Glutamatergic neuron (in vitro differentiated cells): ENCODE data around the gene MIEN1. TPM values are rescaled to one million over a fixed set of nuclear protein-coding genes. Genes with fewer than 3 reads are reported as not detected.
"Not testable (repeated sequence)": the region's sequence is repeated elsewhere in the genome, so short reads cannot be mapped to it uniquely, and the experiment has no call there.

Experiments used
- DNase-seq: peaks from one replicate; pipeline ENCODE4 v3.0.0; 2022
- H3K27ac Mint-ChIP-seq: one replicate; pipeline ENCODE4 v1.8.0; 2020; ENCODE audit warnings: mild to moderate bottlenecking, mixed read lengths, inconsistent platforms; ENCODE audit not compliant: unreplicated experiment
- H3K27me3 Mint-ChIP-seq: one replicate; pipeline ENCODE4 v1.8.0; 2020; ENCODE audit warnings: mild to moderate bottlenecking, moderate library complexity, mixed read lengths, inconsistent platforms; ENCODE audit not compliant: unreplicated experiment
- H3K36me3 Mint-ChIP-seq: one replicate; pipeline ENCODE4 v1.8.0; 2020; ENCODE audit warnings: mild to moderate bottlenecking, mixed read lengths, inconsistent platforms; ENCODE audit not compliant: unreplicated experiment
- H3K4me1 Mint-ChIP-seq: one replicate; pipeline ENCODE4 v1.8.0; 2020; ENCODE audit warnings: mild to moderate bottlenecking, low read depth, mixed read lengths, inconsistent platforms; ENCODE audit not compliant: unreplicated experiment
- H3K4me3 Mint-ChIP-seq: one replicate; pipeline ENCODE4 v1.8.0; 2020; ENCODE audit warnings: mild to moderate bottlenecking, mixed read lengths, inconsistent platforms; ENCODE audit not compliant: unreplicated experiment
- H3K9me3 Mint-ChIP-seq: one replicate; pipeline ENCODE4 v1.8.0; 2020; ENCODE audit warnings: mild to moderate bottlenecking, moderate library complexity, mixed read lengths, inconsistent platforms; ENCODE audit not compliant: unreplicated experiment
- total RNA-seq: library from RNA; stranded (reverse); fragmentation: NEBNext Ultra II Directional; extraction: Animal tissue kit (Norgen Biotek cat#: 25700); gene quantifications from one replicate; pipeline ENCODE4 v1.2.1, GENCODE V29; 2021; ENCODE audit not compliant: unreplicated experiment
- TF ChIP-seq, protein P1 (sequence below): fragments of 200-600 bp; sonication (generic); IDR thresholded peaks from one replicate; pipeline ENCODE4 v1.5.0; 2021; ENCODE audit not compliant: partially characterized antibody, unreplicated experiment

Gene MIEN1
- total RNA-seq, 1 donor from 2014 or later = 52.2 TPM

DNA sequence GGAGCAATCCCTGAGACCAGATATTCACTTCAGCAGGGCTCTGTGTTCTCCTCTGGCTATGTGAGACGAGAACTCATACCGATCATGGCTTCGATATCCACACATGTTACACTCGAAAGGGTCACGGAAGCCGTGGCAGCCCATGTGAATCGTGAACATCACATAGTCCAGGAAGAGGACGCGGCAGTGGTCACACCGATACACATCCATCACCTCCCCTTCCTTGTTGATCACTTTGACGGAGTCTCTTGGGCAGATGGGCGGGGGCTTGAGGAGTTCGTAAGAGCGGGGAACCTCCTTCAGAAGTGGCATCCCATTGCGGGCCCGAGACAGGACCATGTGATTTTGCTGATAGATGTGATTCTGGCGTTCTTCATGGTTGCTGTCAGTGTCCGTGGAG lies 35.4 kb upstream of the MIEN1 start:
- Mint-ChIP-seq H3K4me3 (no peak overlapping the region), H3K36me3 (peaks cover 9% of the 10 kb centered on the region), H3K9me3 (no peaks in the 10 kb centered on the region), H3K4me1 (no peaks in the 10 kb centered on the region), H3K27me3 (peaks cover 2% of the 10 kb centered on the region), H3K27ac (no peak overlapping the region)
- DNase-seq = no peak
- TF ChIP-seq, protein P1, sequence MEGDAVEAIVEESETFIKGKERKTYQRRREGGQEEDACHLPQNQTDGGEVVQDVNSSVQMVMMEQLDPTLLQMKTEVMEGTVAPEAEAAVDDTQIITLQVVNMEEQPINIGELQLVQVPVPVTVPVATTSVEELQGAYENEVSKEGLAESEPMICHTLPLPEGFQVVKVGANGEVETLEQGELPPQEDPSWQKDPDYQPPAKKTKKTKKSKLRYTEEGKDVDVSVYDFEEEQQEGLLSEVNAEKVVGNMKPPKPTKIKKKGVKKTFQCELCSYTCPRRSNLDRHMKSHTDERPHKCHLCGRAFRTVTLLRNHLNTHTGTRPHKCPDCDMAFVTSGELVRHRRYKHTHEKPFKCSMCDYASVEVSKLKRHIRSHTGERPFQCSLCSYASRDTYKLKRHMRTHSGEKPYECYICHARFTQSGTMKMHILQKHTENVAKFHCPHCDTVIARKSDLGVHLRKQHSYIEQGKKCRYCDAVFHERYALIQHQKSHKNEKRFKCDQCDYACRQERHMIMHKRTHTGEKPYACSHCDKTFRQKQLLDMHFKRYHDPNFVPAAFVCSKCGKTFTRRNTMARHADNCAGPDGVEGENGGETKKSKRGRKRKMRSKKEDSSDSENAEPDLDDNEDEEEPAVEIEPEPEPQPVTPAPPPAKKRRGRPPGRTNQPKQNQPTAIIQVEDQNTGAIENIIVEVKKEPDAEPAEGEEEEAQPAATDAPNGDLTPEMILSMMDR = no peak

DNA sequence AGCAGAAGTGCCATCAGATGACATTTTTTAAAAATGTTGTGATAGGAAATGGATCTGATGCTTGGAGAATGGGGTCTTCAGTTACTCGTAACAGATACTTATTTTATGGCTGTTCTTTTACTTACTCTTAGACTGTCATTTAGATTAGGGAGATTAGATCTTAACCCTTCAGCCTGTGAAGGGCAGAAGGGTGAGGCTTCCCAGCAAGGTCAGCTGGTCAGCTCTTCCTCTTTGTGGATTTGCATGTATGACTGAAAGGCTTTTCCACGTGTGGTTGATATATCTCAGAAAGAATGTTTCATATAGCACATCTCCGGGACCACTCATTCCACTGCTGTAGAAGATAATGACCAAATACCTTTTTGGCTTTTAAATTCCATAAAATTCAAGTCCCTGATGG lies 34.8 kb upstream of the MIEN1 start:
- Mint-ChIP-seq H3K4me1 (no peaks in the 10 kb centered on the region), H3K9me3 (no peaks in the 10 kb centered on the region), H3K4me3 (no peak overlapping the region), H3K27me3 (peaks cover 2% of the 10 kb centered on the region), H3K36me3 (peaks cover 9% of the 10 kb centered on the region), H3K27ac (no peak overlapping the region)
- TF ChIP-seq, protein P1 = no peak
- no peak for DNase-seq

DNA sequence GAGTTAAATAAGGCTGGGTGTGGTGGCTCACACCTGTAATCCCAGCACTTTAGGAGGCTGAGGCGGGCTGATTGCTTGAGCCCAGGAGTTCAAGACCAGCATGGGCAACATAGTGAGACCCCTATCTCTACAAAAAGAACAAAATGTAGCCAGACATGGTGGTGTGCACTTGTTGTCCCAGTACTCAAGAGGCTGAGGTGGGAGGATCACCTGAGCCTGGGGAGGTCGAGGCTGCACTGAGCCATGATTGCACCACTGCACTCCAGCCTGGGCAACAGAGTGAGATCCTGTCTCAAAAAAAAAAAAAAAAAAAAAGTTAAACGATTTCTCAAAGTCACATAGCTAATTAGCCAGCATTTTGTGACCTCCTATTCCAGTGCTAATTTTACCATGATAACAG lies 33.8 kb upstream of the MIEN1 start:
- H3K4me3 Mint-ChIP-seq, DNase-seq, H3K27me3 Mint-ChIP-seq, H3K27ac Mint-ChIP-seq, H3K9me3 Mint-ChIP-seq, H3K36me3 Mint-ChIP-seq, H3K4me1 Mint-ChIP-seq: not testable (repeated sequence)

DNA sequence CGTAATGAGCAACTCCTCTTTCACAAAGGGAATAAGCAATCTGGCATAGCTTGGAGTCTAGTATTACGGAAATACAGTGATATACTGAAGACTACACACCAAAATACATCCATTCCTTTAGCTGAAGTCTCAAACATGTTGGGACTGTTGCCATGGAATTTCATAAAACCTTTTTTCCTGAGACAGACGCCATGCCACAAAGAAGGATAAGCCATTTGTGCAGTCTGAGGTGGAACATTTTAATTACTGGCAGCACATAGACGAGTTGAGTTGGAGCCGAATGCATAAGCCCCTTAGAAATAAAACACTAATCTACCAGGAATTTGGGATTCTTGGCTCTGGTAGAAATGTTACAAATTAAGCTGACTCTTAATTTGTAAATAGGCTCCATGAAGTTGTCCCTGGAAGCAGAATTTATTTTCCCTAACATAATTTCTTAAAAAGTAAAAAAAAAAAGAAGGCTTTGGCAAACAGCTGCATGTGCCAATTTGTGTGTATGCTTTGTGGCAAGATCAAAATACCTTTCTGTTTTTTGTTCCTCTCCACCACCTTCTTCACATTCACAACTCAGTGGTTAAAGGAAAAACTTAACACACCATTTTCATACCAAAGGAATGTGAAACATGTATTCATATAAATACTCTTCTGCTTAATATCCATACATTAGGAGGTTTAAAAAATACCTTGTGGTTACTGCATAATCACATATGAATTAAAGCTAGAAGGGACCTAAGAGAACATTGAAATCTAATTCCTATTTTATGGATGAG lies 32.9 kb upstream of the MIEN1 start:
- H3K4me1 Mint-ChIP-seq = no peaks in the 10 kb centered on the region
- peaks cover 2% of the 10 kb centered on the region for H3K9me3 Mint-ChIP-seq
- TF ChIP-seq, protein P1 = no peak
- no peak for DNase-seq
- H3K27me3 Mint-ChIP-seq = peaks cover 2% of the 10 kb centered on the region
- peaks cover 9% of the 10 kb centered on the region for H3K36me3 Mint-ChIP-seq
- no peak overlapping the region for H3K27ac Mint-ChIP-seq
- H3K4me3 Mint-ChIP-seq = no peak overlapping the region

DNA sequence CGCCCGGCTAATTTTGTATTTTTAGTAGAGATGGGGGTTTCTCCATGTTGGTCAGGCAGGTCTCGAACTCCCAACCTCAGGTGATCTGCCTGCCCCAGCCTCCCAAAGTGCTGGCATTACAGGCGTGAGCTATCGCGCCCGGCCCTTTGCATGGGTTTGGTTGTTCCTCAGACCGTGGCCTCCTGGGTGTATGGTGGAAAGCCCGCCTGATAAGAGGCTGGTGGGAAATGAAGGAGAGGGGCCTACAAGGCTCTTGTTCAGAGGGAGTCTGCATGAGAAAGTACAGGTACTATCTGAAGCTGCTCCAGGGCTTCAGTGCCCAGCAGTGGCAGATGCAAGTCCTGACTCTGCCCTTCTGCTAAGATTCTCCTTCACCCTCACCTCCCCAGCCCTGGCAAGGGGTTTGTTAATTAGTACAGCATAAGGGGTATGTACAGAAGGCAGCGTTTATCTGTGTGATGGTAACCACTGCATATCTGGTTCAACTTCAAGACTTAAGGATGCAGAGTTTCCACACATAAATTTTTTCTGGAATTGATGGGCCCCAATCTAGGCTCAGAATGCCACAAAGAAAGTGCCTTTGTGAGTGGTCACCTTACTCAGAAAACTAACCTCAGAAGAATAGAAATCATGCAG lies 31.6 kb upstream of the MIEN1 start:
- Mint-ChIP-seq H3K27ac (no peak overlapping the region), H3K9me3 (peaks cover 2% of the 10 kb centered on the region), H3K4me1 (no peaks in the 10 kb centered on the region), H3K36me3 (peaks cover 9% of the 10 kb centered on the region), H3K27me3 (peaks cover 5% of the 10 kb centered on the region), H3K4me3 (no peak overlapping the region)
- DNase-seq = no peak
- TF ChIP-seq, protein P1 = no peak
